Stimulated activated CD8-positive, alpha-beta memory T cell treated with anti-CD3 and anti-CD28 coated beads, Interleukin-4, amount 100 ng/mL, for 1 hour (primary cell): ENCODE data around the gene EVX1.

Source experiments
- DNase-seq, 2 donors: peaks; one replicate each; pipeline ENCODE4 v3.0.0-alpha.2; 2020; ENCODE audit warnings: low read depth in 2 of 2, low spot score in 1 of 2

Gene EVX1

GRCh38 chr7:27229448-27229847 lies 13.2 kb upstream of the EVX1 start:
- no peak for DNase-seq

GRCh38 chr7:27235387-27236311 lies 7.0 kb upstream of the EVX1 start:
- DNase-seq = no peak

GRCh38 chr7:27237735-27238334 lies 4.8 kb upstream of the EVX1 start:
- no peak for DNase-seq

- DNase-seq = no peak
These were observed 3.6 kb upstream of the EVX1 start for GRCh38 chr7:27238979-27239386.

- no peak for DNase-seq
These were observed 3.1 kb upstream of the EVX1 start for GRCh38 chr7:27239387-27240014.

- DNase-seq = no peak
These were observed 2.4 kb upstream of the EVX1 start for GRCh38 chr7:27240015-27240731.

GRCh38 chr7:27241189-27242056 lies 1.2 kb upstream of the EVX1 start:
- DNase-seq = no peak

- DNase-seq = no peak
These were observed 448 bp upstream of the EVX1 start for GRCh38 chr7:27242154-27242553.

GRCh38 chr7:27243340-27244163 lies 950 bp downstream of the EVX1 start:
- DNase-seq = no peak

GRCh38 chr7:27244488-27245123 lies 2.0 kb downstream of the EVX1 start:
- DNase-seq = no peak

- no peak for DNase-seq
These were observed 2.7 kb downstream of the EVX1 start for GRCh38 chr7:27245124-27245797.

GRCh38 chr7:27245798-27246691 lies 3.4 kb downstream of the EVX1 start:
- DNase-seq = no peak

- DNase-seq = no peak
These were observed 4.4 kb downstream of the EVX1 start for GRCh38 chr7:27247000-27247399.

GRCh38 chr7:27247452-27248426 lies 5.1 kb downstream of the EVX1 start:
- no peak for DNase-seq

- no peak for DNase-seq
These were observed 5.8 kb downstream of the EVX1 start for GRCh38 chr7:27248427-27248806.

- no peak for DNase-seq
These were observed 6.5 kb downstream of the EVX1 start for GRCh38 chr7:27248911-27249723.
